HG03460 (cell line): ENCODE data around the gene EFNB2.

Source experiments
- ATAC-seq: cut with Tn5 transposase; IDR thresholded peaks from one replicate; pipeline ENCODE4 v1.9.1; 2021; ENCODE audit not compliant: unreplicated experiment

The EFNB2 gene

GRCh38 chr13:106462710-106463109 is 72.8 kb downstream of the EFNB2 start:
- no peak for ATAC-seq

- no peak for ATAC-seq
Observed at GRCh38 chr13:106455777-106456176, 79.7 kb downstream of the EFNB2 start.

GRCh38 chr13:106455190-106455589 is 80.3 kb downstream of the EFNB2 start:
- no peak for ATAC-seq

GRCh38 chr13:106453101-106453500 is 82.4 kb downstream of the EFNB2 start:
- no peak for ATAC-seq

- ATAC-seq: no peak
Observed at GRCh38 chr13:106450991-106451390, 84.5 kb downstream of the EFNB2 start.

- ATAC-seq: no peak
Observed at GRCh38 chr13:106449096-106449495, 86.4 kb downstream of the EFNB2 start.

GRCh38 chr13:106445996-106446395 is 89.5 kb downstream of the EFNB2 start:
- ATAC-seq: no peak

GRCh38 chr13:106443607-106444322 is 91.7 kb downstream of the EFNB2 start:
- no peak for ATAC-seq

- no peak for ATAC-seq
Observed at GRCh38 chr13:106440866-106441265, 94.6 kb downstream of the EFNB2 start.
